ENCODE results near the gene XRN1.
"Not testable (repeated sequence)": the region's sequence is repeated elsewhere in the genome, so short reads cannot be mapped to it uniquely, and the experiment has no call there.

The XRN1 gene

GRCh38 chr3:142324275-142324953 is 123.4 kb downstream of the XRN1 start:
- not testable (repeated sequence) for DNase-seq

GRCh38 chr3:142319912-142320311 is 127.9 kb downstream of the XRN1 start:
- no peak for DNase-seq

- DNase-seq = no peak
These were observed 128.7 kb downstream of the XRN1 start for GRCh38 chr3:142319094-142319493.

GRCh38 chr3:142318331-142318730 is 129.5 kb downstream of the XRN1 start:
- DNase-seq = no peak

- not testable (repeated sequence) for DNase-seq
These were observed 131.9 kb downstream of the XRN1 start for GRCh38 chr3:142315978-142316388.

GRCh38 chr3:142315083-142315482 is 132.8 kb downstream of the XRN1 start:
- no peak for DNase-seq

- DNase-seq = no peak
These were observed 137.4 kb downstream of the XRN1 start for GRCh38 chr3:142310439-142310838.

GRCh38 chr3:142302847-142303246 is 145.0 kb downstream of the XRN1 start:
- DNase-seq = not testable (repeated sequence)

- no peak for DNase-seq
These were observed 149.2 kb downstream of the XRN1 start for GRCh38 chr3:142298626-142299025.

- DNase-seq = no peak
These were observed 151.3 kb downstream of the XRN1 start for GRCh38 chr3:142296507-142296906.

GRCh38 chr3:142287866-142288638 is 159.8 kb downstream of the XRN1 start:
- DNase-seq = no peak

GRCh38 chr3:142285083-142285517 is 162.7 kb downstream of the XRN1 start:
- DNase-seq = no peak

- DNase-seq = no peak
These were observed 165.3 kb downstream of the XRN1 start for GRCh38 chr3:142282503-142282902.

GRCh38 chr3:142281474-142281873 is 166.4 kb downstream of the XRN1 start:
- no peak for DNase-seq

GRCh38 chr3:142279965-142280590 is 167.8 kb downstream of the XRN1 start:
- DNase-seq = peak; percentile 77

- no peak for DNase-seq
These were observed 169.4 kb downstream of the XRN1 start for GRCh38 chr3:142278451-142278850.

GRCh38 chr3:142276781-142277180 is 171.1 kb downstream of the XRN1 start:
- DNase-seq = no peak

- DNase-seq = peak; percentile 7
These were observed 172.0 kb downstream of the XRN1 start for GRCh38 chr3:142275856-142276255.

- DNase-seq = no peak
These were observed 172.9 kb downstream of the XRN1 start for GRCh38 chr3:142274908-142275307.

- no peak for DNase-seq
These were observed 174.3 kb downstream of the XRN1 start for GRCh38 chr3:142273501-142273900.

- DNase-seq = no peak
These were observed 175.5 kb downstream of the XRN1 start for GRCh38 chr3:142272200-142272891.

- DNase-seq = peak; percentile 66
These were observed 177.4 kb downstream of the XRN1 start for GRCh38 chr3:142270407-142270806.

- peak; percentile 22 for DNase-seq
These were observed 178.1 kb downstream of the XRN1 start for GRCh38 chr3:142269767-142270166.

Data from CD4-positive, alpha-beta T cell treated with Interleukin-17A for 1 hour (primary cell).